ENCODE data around the gene UPF1. TPM values are rescaled to one million over a fixed set of nuclear protein-coding genes. Genes with fewer than 3 reads are reported as not detected.
A peak's percentile ranks its signal among the peaks of the same experiment; 100 is the strongest.

Gene UPF1
- total and polyA plus RNA-seq, 2 of the 13 experiments (the other 11 are each of a cell fraction or from before 2014, with no cell fraction given) = 16.9 to 41.8 TPM

- TF ChIP-seq, protein P1, sequence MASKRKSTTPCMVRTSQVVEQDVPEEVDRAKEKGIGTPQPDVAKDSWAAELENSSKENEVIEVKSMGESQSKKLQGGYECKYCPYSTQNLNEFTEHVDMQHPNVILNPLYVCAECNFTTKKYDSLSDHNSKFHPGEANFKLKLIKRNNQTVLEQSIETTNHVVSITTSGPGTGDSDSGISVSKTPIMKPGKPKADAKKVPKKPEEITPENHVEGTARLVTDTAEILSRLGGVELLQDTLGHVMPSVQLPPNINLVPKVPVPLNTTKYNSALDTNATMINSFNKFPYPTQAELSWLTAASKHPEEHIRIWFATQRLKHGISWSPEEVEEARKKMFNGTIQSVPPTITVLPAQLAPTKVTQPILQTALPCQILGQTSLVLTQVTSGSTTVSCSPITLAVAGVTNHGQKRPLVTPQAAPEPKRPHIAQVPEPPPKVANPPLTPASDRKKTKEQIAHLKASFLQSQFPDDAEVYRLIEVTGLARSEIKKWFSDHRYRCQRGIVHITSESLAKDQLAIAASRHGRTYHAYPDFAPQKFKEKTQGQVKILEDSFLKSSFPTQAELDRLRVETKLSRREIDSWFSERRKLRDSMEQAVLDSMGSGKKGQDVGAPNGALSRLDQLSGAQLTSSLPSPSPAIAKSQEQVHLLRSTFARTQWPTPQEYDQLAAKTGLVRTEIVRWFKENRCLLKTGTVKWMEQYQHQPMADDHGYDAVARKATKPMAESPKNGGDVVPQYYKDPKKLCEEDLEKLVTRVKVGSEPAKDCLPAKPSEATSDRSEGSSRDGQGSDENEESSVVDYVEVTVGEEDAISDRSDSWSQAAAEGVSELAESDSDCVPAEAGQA (IDR thresholded peaks at IDR 0.05; ENCODE audit: low read depth) = no peak
- TF ChIP-seq, protein P1 (CRISPR knock-in tag; IDR thresholded peaks at IDR 0.05; ENCODE audit: borderline replicate concordance) = no peak
- TF ChIP-seq EHMT2 (IDR thresholded peaks at IDR 0.05; ENCODE audit: borderline replicate concordance, low read depth, low read length) (no peak), ZNF672 (CRISPR knock-in tag; IDR thresholded peaks at IDR 0.05) (no peak), SRF (IDR thresholded peaks at IDR 0.05; ENCODE audit: low read depth, low read length) (0 out of 2 replicates have a peak, but pooled peaks have one; percentile 3), RFXAP (CRISPR knock-in tag; IDR thresholded peaks at IDR 0.05; ENCODE audit: borderline replicate concordance) (peak; percentile 76; the same call in 1 of the 2 replicates), KDM6A (CRISPR knock-in tag; IDR thresholded peaks at IDR 0.05; ENCODE audit: low read depth) (peak; percentile 93), TCF7 (IDR thresholded peaks at IDR 0.05; ENCODE audit: low read depth) (peak; percentile 65), ZEB1 (IDR thresholded peaks at IDR 0.05; ENCODE audit: insufficient replicate concordance, low read depth) (peak; percentile 28), ZNF414 (CRISPR knock-in tag; IDR thresholded peaks at IDR 0.05) (peak; percentile 90), HOXD1 (CRISPR knock-in tag; IDR thresholded peaks at IDR 0.05) (peak; percentile 40; the same call in 1 of the 2 replicates), ZNF776 (CRISPR knock-in tag; IDR thresholded peaks at IDR 0.05) (no peak), SMC3 (IDR thresholded peaks at IDR 0.05; ENCODE audit: low read length) (peak; percentile 8; the same call in 1 of the 2 replicates), MAZ (IDR thresholded peaks at IDR 0.05; ENCODE audit: borderline replicate concordance, low read depth, low read length) (0 out of 2 replicates have a peak, but pooled peaks have one; percentile 45), MAZ (CRISPR knock-in tag; IDR thresholded peaks at IDR 0.05; ENCODE audit: low read depth) (peak; percentile 73; the same call in 1 of the 2 replicates), FOXO4 (CRISPR knock-in tag; conservative IDR thresholded peaks at IDR 0.05) (no peak), STAT5B (CRISPR knock-in tag; IDR thresholded peaks at IDR 0.05) (0 out of 2 replicates have a peak, but pooled peaks have one; percentile 43)
- TF ChIP-seq, protein P2, sequence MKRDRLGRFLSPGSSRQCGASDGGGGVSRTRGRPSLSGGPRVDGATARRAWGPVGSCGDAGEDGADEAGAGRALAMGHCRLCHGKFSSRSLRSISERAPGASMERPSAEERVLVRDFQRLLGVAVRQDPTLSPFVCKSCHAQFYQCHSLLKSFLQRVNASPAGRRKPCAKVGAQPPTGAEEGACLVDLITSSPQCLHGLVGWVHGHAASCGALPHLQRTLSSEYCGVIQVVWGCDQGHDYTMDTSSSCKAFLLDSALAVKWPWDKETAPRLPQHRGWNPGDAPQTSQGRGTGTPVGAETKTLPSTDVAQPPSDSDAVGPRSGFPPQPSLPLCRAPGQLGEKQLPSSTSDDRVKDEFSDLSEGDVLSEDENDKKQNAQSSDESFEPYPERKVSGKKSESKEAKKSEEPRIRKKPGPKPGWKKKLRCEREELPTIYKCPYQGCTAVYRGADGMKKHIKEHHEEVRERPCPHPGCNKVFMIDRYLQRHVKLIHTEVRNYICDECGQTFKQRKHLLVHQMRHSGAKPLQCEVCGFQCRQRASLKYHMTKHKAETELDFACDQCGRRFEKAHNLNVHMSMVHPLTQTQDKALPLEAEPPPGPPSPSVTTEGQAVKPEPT (CRISPR knock-in tag; IDR thresholded peaks at IDR 0.05; ENCODE audit: low read depth) = peak; percentile 84
- TF ChIP-seq, protein P3, sequence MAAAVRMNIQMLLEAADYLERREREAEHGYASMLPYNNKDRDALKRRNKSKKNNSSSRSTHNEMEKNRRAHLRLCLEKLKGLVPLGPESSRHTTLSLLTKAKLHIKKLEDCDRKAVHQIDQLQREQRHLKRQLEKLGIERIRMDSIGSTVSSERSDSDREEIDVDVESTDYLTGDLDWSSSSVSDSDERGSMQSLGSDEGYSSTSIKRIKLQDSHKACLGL (CRISPR knock-in tag; IDR thresholded peaks at IDR 0.05) = no peak
Observed at GRCh38 chr19:18839465-18840287, 7.9 kb downstream of the UPF1 start (continued).

Measured in HepG2 (cell line).